ENCODE measurements around the gene PAPOLA.

DNA sequence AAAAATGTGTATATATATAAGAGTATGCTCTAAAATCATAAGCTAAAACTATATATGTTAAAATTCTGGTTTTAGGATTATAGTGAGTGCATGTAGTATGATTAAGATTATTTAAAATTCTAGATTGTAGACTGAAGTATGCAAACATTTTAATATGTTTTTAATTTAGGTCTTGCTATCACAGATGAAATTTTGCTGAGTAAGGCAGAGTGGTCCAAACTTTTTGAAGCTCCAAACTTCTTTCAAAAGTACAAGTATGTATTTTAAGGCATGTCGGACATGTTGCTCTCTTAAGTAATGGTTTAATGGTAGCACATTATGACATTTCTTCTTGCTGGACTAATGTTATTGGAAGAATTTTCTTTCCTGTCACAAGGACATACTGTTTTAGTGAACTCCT lies 34.6 kb downstream of the PAPOLA start:
- TF ChIP-seq, protein P1, sequence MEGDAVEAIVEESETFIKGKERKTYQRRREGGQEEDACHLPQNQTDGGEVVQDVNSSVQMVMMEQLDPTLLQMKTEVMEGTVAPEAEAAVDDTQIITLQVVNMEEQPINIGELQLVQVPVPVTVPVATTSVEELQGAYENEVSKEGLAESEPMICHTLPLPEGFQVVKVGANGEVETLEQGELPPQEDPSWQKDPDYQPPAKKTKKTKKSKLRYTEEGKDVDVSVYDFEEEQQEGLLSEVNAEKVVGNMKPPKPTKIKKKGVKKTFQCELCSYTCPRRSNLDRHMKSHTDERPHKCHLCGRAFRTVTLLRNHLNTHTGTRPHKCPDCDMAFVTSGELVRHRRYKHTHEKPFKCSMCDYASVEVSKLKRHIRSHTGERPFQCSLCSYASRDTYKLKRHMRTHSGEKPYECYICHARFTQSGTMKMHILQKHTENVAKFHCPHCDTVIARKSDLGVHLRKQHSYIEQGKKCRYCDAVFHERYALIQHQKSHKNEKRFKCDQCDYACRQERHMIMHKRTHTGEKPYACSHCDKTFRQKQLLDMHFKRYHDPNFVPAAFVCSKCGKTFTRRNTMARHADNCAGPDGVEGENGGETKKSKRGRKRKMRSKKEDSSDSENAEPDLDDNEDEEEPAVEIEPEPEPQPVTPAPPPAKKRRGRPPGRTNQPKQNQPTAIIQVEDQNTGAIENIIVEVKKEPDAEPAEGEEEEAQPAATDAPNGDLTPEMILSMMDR (conservative IDR thresholded peaks at IDR 0.05; ENCODE audit: low read length) = no peak
- TF ChIP-seq EZH2phosphoT487 (IDR thresholded peaks at IDR 0.05; ENCODE audit: borderline replicate concordance) = no peak
